ENCODE results near the gene RASAL2.

The RASAL2 gene

DNA sequence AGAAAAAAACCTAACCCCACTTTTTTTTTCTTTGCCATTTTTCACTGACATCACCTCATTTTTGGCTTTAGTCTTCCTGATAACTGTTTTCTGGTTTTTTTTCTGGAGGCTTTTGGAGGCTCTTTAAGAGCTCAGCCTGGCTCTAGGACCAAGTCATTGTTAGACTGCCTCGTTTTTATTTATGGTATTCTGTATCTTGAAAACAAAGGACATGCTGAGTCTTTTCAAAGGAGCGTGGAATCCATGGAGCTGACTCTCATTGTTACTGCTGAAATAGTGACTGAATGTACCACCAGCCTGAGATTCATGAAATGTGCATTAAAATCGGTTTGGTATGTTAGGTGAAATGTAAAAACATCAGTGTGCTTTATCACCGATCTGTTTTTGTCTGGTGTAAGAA is 28.0 kb downstream of the RASAL2 start:
- Histone ChIP-seq H3K27ac (ENCODE audit: low read depth, low read length) (no peak overlapping the region), H3K9ac (ENCODE audit: low read length) (no peak overlapping the region), H3K9me3 (ENCODE audit: low read length) (no peaks in the 10 kb centered on the region), H3K36me3 (ENCODE audit: insufficient read depth, low read length) (no peaks in the 10 kb centered on the region), H3K27me3 (ENCODE audit: control insufficient read depth in 1 of 2, insufficient read depth in 2 of 2, low read length in 2 of 2) (no peaks in the 10 kb centered on the region), H3K4me3 (ENCODE audit: low read depth in 1 of 2, low read length in 2 of 2) (no peak overlapping the region), H3K4me1 (ENCODE audit: insufficient read depth, low read length) (no peaks in the 10 kb centered on the region)

DNA sequence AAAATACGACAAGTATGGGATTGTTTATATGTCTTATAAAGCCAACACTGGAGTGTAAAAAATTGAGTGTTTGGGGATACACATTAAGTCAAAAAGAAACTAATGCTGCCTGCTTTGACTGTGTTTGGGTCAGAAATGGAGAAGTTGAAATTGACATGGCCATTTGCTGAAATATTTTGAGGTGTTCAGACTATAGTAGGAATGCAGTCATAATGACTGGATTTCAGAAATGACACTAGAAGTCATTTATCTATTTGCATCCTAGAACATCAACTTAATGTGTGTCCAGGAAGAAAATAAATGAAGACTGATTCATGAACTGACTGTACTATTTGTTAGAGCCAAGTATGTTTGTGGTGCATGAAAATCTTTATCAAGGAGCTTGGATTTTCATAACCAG is 28.4 kb downstream of the RASAL2 start:
- Histone ChIP-seq H3K9ac (ENCODE audit: low read length) (no peak overlapping the region), H3K4me3 (ENCODE audit: low read depth in 1 of 2, low read length in 2 of 2) (no peak overlapping the region), H3K27ac (ENCODE audit: low read depth, low read length) (no peak overlapping the region), H3K36me3 (ENCODE audit: insufficient read depth, low read length) (no peaks in the 10 kb centered on the region), H3K4me1 (ENCODE audit: insufficient read depth, low read length) (no peaks in the 10 kb centered on the region), H3K27me3 (ENCODE audit: control insufficient read depth in 1 of 2, insufficient read depth in 2 of 2, low read length in 2 of 2) (no peaks in the 10 kb centered on the region), H3K9me3 (ENCODE audit: low read length) (no peaks in the 10 kb centered on the region)

DNA sequence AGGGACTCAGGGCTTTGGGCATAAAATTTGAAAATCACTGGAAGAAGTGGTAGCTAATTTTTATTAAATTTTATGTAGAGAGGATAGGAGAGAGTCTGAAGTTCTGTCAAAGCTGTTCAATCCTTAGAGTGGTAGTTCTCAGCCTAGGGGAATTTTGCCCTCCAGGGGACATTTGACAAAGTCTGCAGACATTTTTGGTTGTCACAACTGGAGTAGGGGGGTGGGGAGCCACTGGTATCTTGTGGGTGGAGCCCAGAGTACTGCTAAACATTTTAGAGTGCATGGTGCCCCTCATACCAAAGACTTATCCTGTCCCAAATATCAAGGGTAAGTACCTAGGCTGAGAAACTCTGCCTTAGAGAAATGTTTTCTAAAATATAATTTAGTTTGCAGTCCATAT is 30.2 kb downstream of the RASAL2 start:
- no peak overlapping the region for H3K4me3 ChIP-seq (ENCODE audit: low read depth in 1 of 2, low read length in 2 of 2)
- no peak overlapping the region for H3K27ac ChIP-seq (ENCODE audit: low read depth, low read length)
- H3K27me3 ChIP-seq (ENCODE audit: control insufficient read depth in 1 of 2, insufficient read depth in 2 of 2, low read length in 2 of 2): no peaks in the 10 kb centered on the region
- H3K36me3 ChIP-seq (ENCODE audit: insufficient read depth, low read length): no peaks in the 10 kb centered on the region
- no peaks in the 10 kb centered on the region for H3K4me1 ChIP-seq (ENCODE audit: insufficient read depth, low read length)
- H3K9me3 ChIP-seq (ENCODE audit: low read length): no peaks in the 10 kb centered on the region
- H3K9ac ChIP-seq (ENCODE audit: low read length): no peak overlapping the region

DNA sequence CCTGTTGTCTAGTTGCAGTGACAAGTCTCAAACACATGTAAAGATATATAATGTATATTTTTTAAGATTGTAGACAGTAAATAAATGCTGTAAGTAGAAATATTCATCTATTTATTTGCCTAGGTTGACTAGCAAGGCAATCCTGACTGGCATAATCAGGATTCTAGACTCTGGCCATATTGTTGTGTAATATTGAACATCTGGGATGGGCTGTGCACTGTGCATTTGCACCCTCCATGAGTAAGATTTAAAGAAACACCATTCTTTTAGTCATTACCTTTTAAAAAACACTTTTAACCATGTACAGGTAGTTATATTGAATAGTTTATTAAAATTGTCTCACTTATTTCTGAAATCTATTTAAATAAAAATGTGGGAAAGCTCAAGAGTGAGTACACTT is 32.4 kb downstream of the RASAL2 start:
- no peaks in the 10 kb centered on the region for H3K27me3 ChIP-seq (ENCODE audit: control insufficient read depth in 1 of 2, insufficient read depth in 2 of 2, low read length in 2 of 2)
- H3K9me3 ChIP-seq (ENCODE audit: low read length): no peaks in the 10 kb centered on the region
- no peak overlapping the region for H3K4me3 ChIP-seq (ENCODE audit: low read depth in 1 of 2, low read length in 2 of 2)
- H3K9ac ChIP-seq (ENCODE audit: low read length): no peak overlapping the region
- H3K4me1 ChIP-seq (ENCODE audit: insufficient read depth, low read length): no peaks in the 10 kb centered on the region
- no peaks in the 10 kb centered on the region for H3K36me3 ChIP-seq (ENCODE audit: insufficient read depth, low read length)
- H3K27ac ChIP-seq (ENCODE audit: low read depth, low read length): no peak overlapping the region

DNA sequence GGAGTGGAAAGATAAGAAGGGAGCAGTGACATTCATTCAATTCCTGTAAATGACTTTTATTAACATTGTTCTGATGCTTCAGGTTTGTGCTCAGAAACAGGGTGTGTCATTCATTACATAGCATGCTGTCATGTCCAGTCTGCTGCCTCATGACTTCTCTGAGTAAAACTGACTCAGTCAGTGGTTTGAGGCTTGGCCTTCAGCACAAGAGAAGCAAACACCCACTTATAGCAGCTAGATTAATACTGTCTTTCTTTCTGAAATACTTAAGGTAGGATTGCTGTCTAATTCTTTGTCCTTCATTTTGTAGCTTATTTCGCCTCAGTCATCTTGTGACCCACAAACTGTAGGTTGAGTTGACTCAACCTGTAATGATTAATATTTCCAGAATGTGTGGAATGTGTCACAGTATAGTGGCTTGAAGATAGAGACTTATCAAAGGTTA is 32.9 kb downstream of the RASAL2 start:
- Histone ChIP-seq H3K9me3 (ENCODE audit: low read length) (no peaks in the 10 kb centered on the region), H3K4me3 (ENCODE audit: low read depth in 1 of 2, low read length in 2 of 2) (no peak overlapping the region), H3K27ac (ENCODE audit: low read depth, low read length) (no peak overlapping the region), H3K4me1 (ENCODE audit: insufficient read depth, low read length) (peaks cover 2% of the 10 kb centered on the region), H3K36me3 (ENCODE audit: insufficient read depth, low read length) (no peaks in the 10 kb centered on the region), H3K27me3 (ENCODE audit: control insufficient read depth in 1 of 2, insufficient read depth in 2 of 2, low read length in 2 of 2) (no peaks in the 10 kb centered on the region), H3K9ac (ENCODE audit: low read length) (no peak overlapping the region)

DNA sequence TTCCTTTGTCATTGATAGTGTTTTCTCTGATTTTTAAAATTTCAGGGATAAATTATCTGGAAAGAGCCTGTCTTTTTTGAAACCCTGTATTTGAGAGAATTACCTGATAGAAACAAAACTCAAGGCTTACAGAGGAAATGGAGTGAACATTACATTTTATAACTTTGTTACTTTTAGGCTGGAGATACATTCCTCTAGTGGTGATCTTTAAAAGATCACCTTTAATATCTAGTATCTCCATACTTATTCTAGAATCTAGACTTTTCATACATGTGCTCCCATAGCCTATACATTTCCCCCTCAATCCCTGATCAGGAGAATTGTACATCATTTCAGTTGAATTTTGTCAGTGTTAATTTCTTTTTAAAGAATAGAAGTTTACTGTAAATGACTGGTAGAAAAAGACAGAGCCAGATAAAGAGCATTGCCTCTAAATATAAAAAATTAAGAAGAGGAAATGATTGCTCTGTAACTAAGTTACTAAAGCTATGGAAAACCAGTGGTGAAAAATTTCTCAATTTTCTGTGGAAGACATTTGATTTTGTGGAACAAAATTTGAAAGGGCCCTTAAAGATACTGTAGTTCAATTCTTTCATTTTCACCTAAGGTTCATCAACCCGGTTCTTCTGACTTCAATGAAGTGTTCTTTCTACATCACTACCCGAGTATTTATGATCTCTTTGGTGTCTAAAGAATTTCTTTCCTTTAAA is 33.7 kb downstream of the RASAL2 start:
- Histone ChIP-seq H3K27ac (ENCODE audit: low read depth, low read length) (no peak overlapping the region), H3K4me1 (ENCODE audit: insufficient read depth, low read length) (peaks cover 4% of the 10 kb centered on the region), H3K36me3 (ENCODE audit: insufficient read depth, low read length) (no peaks in the 10 kb centered on the region), H3K27me3 (ENCODE audit: control insufficient read depth in 1 of 2, insufficient read depth in 2 of 2, low read length in 2 of 2) (no peaks in the 10 kb centered on the region), H3K9me3 (ENCODE audit: low read length) (no peaks in the 10 kb centered on the region), H3K4me3 (ENCODE audit: low read depth in 1 of 2, low read length in 2 of 2) (no peak overlapping the region), H3K9ac (ENCODE audit: low read length) (no peak overlapping the region)

DNA sequence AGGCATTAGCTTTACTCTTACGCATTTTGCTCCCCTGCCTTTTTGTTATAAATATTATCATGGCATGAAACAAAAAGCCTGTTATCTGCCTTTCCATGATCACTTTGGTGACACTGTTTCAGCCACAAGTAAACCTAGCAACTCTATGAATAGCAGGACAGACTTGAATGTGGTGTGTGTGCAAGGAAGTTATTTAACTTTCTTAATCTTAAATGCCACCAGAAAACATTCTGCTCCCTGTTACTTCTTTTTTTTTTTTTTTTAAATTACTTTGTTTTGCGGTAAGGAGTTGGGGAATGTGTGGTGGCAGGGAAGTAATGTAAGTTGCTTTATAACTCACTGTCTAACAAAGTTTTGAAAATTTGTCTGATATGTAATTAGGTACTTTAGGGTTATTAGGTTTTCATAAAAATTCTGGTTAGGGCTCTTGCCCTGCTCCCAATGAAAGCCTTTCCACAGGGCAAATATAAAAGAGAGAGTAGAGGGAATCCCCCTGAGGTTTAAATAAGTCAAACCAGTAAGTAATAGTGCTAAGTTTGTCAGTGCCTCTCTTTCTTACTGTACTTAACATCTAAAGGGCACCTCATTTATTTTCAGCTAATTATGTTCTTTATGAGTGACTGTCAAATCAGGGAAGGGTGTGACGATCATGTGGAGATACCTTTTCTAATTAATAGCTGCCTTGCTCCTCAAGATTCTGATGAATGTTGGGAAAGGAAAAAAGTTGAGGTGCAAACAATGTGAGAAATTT is 39.5 kb downstream of the RASAL2 start:
- H3K36me3 ChIP-seq (ENCODE audit: insufficient read depth, low read length): no peaks in the 10 kb centered on the region
- H3K4me1 ChIP-seq (ENCODE audit: insufficient read depth, low read length): peaks cover 11% of the 10 kb centered on the region
- no peak overlapping the region for H3K4me3 ChIP-seq (ENCODE audit: low read depth in 1 of 2, low read length in 2 of 2)
- H3K27ac ChIP-seq (ENCODE audit: low read depth, low read length): no peak overlapping the region
- H3K9me3 ChIP-seq (ENCODE audit: low read length): no peaks in the 10 kb centered on the region
- H3K27me3 ChIP-seq (ENCODE audit: control insufficient read depth in 1 of 2, insufficient read depth in 2 of 2, low read length in 2 of 2): no peaks in the 10 kb centered on the region
- no peak overlapping the region for H3K9ac ChIP-seq (ENCODE audit: low read length)

DNA sequence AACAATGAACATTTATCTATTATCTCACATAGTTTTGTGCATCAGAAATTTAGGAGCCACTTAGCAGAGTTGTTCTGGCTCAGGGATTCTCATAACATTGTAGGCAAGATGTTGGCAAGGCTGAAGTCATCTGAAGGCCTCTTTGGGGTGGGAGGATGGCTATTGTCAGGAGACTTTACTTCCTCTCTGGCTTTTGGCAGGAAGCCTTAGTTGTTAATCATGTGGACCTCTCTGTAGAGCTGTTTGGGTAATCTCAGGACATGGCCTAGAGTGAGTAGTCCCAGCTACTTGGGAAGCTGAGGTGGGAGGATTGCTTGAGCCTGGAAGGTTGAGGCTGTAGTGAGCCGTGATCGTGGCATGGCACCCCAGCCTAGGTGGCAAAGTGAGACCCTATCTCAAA is 40.2 kb downstream of the RASAL2 start:
- H3K4me3 ChIP-seq (ENCODE audit: low read depth in 1 of 2, low read length in 2 of 2): no peak overlapping the region
- no peak overlapping the region for H3K9ac ChIP-seq (ENCODE audit: low read length)
- peaks cover 11% of the 10 kb centered on the region for H3K4me1 ChIP-seq (ENCODE audit: insufficient read depth, low read length)
- no peaks in the 10 kb centered on the region for H3K36me3 ChIP-seq (ENCODE audit: insufficient read depth, low read length)
- H3K27me3 ChIP-seq (ENCODE audit: control insufficient read depth in 1 of 2, insufficient read depth in 2 of 2, low read length in 2 of 2): no peaks in the 10 kb centered on the region
- no peak overlapping the region for H3K27ac ChIP-seq (ENCODE audit: low read depth, low read length)
- H3K9me3 ChIP-seq (ENCODE audit: low read length): no peaks in the 10 kb centered on the region

DNA sequence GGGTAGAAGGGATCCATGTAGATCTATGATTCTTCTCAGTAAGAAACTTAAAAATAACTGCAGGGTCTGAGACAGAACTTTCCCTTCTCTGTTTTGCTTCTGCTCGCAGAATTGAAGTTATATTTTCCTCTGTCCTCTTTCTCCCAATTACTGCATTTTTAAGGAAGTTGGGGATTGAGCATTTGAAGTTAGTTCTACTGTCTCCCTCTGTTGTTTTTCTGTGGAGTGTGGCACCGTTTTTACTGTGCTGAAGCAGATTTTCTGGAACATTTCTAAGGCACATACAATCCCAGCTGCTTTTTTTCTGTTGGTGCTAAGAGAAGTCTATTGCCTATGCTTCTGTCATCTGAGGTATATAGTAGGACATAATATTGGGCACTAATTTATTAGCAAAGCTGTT is 43.3 kb downstream of the RASAL2 start:
- Histone ChIP-seq H3K4me3 (ENCODE audit: low read depth in 1 of 2, low read length in 2 of 2) (no peak overlapping the region), H3K4me1 (ENCODE audit: insufficient read depth, low read length) (peaks cover 7% of the 10 kb centered on the region), H3K27ac (ENCODE audit: low read depth, low read length) (no peak overlapping the region), H3K9me3 (ENCODE audit: low read length) (no peaks in the 10 kb centered on the region), H3K27me3 (ENCODE audit: control insufficient read depth in 1 of 2, insufficient read depth in 2 of 2, low read length in 2 of 2) (no peaks in the 10 kb centered on the region), H3K9ac (ENCODE audit: low read length) (no peak overlapping the region), H3K36me3 (ENCODE audit: insufficient read depth, low read length) (no peaks in the 10 kb centered on the region)

DNA sequence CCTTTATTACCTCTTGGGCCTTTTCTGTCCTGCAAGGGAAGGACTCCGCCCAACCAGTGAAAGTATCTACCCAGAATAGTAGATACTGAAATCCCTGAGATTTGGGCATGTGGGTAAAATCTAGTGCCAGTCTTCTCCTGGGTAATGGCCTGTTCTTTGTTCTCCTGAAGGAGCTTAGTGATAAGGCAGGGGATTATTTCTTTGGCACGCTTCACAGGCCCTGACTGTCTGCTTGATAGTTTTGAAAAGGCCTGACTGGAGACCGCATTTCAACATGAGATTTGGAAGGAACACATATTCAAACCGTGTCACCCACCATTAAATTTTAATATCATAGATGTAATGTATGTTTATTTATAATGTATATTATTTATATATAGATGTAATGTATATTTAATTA is 48.9 kb downstream of the RASAL2 start:
- no peak overlapping the region for H3K9ac ChIP-seq (ENCODE audit: low read length)
- no peaks in the 10 kb centered on the region for H3K27me3 ChIP-seq (ENCODE audit: control insufficient read depth in 1 of 2, insufficient read depth in 2 of 2, low read length in 2 of 2)

DNA sequence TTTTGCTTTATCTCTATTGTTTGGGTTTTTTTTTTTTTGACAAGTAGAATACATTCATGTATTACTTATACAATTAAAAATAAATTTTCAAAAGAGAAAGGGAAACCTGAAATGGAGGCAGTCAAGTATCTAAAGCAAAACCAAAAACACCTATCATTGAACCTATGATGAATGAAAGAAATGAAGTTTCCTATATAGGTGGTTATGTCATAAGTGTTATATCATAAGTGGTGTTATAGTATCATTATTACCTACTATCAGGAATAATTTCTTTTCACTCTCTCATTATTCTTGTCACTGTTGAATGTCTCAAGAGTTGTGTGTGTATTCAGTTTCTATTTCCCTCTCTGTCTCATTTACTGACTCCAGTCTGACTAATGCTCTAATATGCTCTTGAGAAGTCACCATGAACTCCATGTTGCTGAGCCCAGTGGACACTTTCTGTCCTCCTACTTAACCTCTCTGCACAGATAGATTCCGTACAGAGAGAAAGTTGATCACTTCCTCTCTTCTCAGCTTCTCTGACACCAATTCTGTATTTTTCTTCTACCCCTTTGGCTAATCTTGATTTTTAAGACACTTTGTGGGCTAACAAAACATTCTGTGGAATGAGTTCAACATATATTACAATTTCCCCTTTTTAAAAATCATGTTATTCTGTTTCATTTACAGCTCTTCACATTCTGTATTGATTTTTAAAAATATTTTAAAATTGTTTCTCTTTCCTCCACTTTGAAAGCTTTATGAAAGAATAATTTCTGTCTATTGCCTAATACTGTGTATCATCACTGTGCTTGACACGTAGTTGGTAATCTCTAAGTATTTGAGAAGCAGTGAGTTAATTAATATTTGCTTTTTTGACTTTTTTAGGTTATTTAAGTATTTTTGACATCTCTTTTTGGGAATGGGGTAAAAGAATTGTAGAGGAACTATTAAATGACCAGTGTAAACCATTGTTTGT is 50.1 kb downstream of the RASAL2 start:
- Histone ChIP-seq H3K9me3 (ENCODE audit: low read length) (no peaks in the 10 kb centered on the region), H3K36me3 (ENCODE audit: insufficient read depth, low read length) (no peaks in the 10 kb centered on the region), H3K27me3 (ENCODE audit: control insufficient read depth in 1 of 2, insufficient read depth in 2 of 2, low read length in 2 of 2) (no peaks in the 10 kb centered on the region), H3K4me1 (ENCODE audit: insufficient read depth, low read length) (no peaks in the 10 kb centered on the region), H3K4me3 (ENCODE audit: low read depth in 1 of 2, low read length in 2 of 2) (no peak overlapping the region), H3K27ac (ENCODE audit: low read depth, low read length) (no peak overlapping the region), H3K9ac (ENCODE audit: low read length) (no peak overlapping the region)

More for the DNA sequence above, 48.9 kb downstream of the RASAL2 start:
- no peaks in the 10 kb centered on the region for H3K36me3 ChIP-seq (ENCODE audit: insufficient read depth, low read length)
- H3K27ac ChIP-seq (ENCODE audit: low read depth, low read length): no peak overlapping the region
- no peaks in the 10 kb centered on the region for H3K9me3 ChIP-seq (ENCODE audit: low read length)
- H3K4me1 ChIP-seq (ENCODE audit: insufficient read depth, low read length): no peaks in the 10 kb centered on the region
- no peak overlapping the region for H3K4me3 ChIP-seq (ENCODE audit: low read depth in 1 of 2, low read length in 2 of 2)

All from muscle layer of colon (tissue), 2 donors.